HEK293 (cell line): ENCODE results near the gene SPDYC.

Experiments used
- BCL11A ChIP-seq: fragments of 450-650 bp; formaldehyde crosslinking; IDR thresholded peaks from 2 replicates; pipeline ENCODE4 v1.5.1; 2016; ENCODE audit warnings: low read depth, missing biosample characterization, missing genetic modification characterization
- GFI1B ChIP-seq: fragments of 450-650 bp; formaldehyde crosslinking; IDR thresholded peaks from 2 replicates; pipeline ENCODE4 v1.5.1; 2016; ENCODE audit warnings: missing biosample characterization, missing genetic modification characterization
- GLIS1 ChIP-seq: fragments of 450-650 bp; formaldehyde crosslinking; IDR thresholded peaks from 2 replicates; pipeline ENCODE4 v1.5.1; 2016; ENCODE audit warnings: missing biosample characterization, missing genetic modification characterization
- HOXC10 ChIP-seq: sonication (generic); formaldehyde crosslinking; IDR thresholded peaks from 2 replicates; pipeline ENCODE4 v1.8.1; 2023; ENCODE audit warnings: mild to moderate bottlenecking, missing genetic modification reagents
- IKZF3 ChIP-seq: fragments of 450-650 bp; IDR thresholded peaks from 2 replicates; pipeline ENCODE4 v1.5.0; 2018; ENCODE audit warnings: missing biosample characterization, mild to moderate bottlenecking, missing genetic modification characterization, moderate library complexity
- MZF1 ChIP-seq: fragments of 450-650 bp; formaldehyde crosslinking; IDR thresholded peaks from 2 replicates; pipeline ENCODE4 v1.5.1; 2017; ENCODE audit warnings: missing biosample characterization, missing genetic modification characterization, borderline replicate concordance
- OSR2 ChIP-seq: fragments of 450-650 bp; formaldehyde crosslinking; IDR thresholded peaks from 2 replicates; pipeline ENCODE4 v1.5.1; 2016; ENCODE audit warnings: missing biosample characterization, missing genetic modification characterization
- SCRT2 ChIP-seq: fragments of 450-650 bp; formaldehyde crosslinking; IDR thresholded peaks from 2 replicates; pipeline ENCODE4 v1.5.1; 2016; ENCODE audit warnings: missing biosample characterization, missing genetic modification characterization
- SP2 ChIP-seq: fragments of 450-650 bp; formaldehyde crosslinking; IDR thresholded peaks from 2 replicates; pipeline ENCODE4 v1.5.1; 2016; ENCODE audit warnings: missing biosample characterization, missing genetic modification characterization
- TRIM28 ChIP-seq: IDR thresholded peaks from 2 replicates; pipeline ENCODE4 v1.6.1; 2011; ENCODE audit warnings: low read length, control low read depth, borderline replicate concordance
- ZBTB17 ChIP-seq: fragments of 450-650 bp; formaldehyde crosslinking; IDR thresholded peaks from 2 replicates; pipeline ENCODE4 v1.5.1; 2016; ENCODE audit warnings: missing biosample characterization, missing genetic modification characterization
- ZFP69B ChIP-seq: fragments of 450-650 bp; formaldehyde crosslinking; IDR thresholded peaks from 2 replicates; pipeline ENCODE4 v1.5.1; 2016; ENCODE audit warnings: missing biosample characterization, missing genetic modification characterization
- ZNF2 ChIP-seq: fragments of 450-650 bp; formaldehyde crosslinking; IDR thresholded peaks from 2 replicates; pipeline ENCODE4 v1.5.1; 2016; ENCODE audit warnings: missing biosample characterization, missing genetic modification characterization
- ZNF24 ChIP-seq: fragments of 450-650 bp; formaldehyde crosslinking; IDR thresholded peaks from 2 replicates; pipeline ENCODE4 v1.5.1; 2016; ENCODE audit warnings: missing biosample characterization, missing genetic modification characterization
- ZNF266 ChIP-seq: fragments of 450-650 bp; formaldehyde crosslinking; IDR thresholded peaks from 2 replicates; pipeline ENCODE4 v1.5.1; 2016; ENCODE audit warnings: missing biosample characterization, missing genetic modification characterization, low read depth
- ZNF274 ChIP-seq, 2 experiments: fragments of 200-500 bp in 1 of 2; fragments of 450-650 bp in 1 of 2; sonication (Bioruptor generic) in 1 of 2; formaldehyde crosslinking in 1 of 2; IDR thresholded peaks; 2 replicates each; pipeline versions ENCODE4 v1.5.1 to v1.6.1; 2014 to 2016; ENCODE audit warnings: borderline replicate concordance in 1 of 2, inconsistent platforms in 1 of 2, low read length in 1 of 2, missing biosample characterization in 1 of 2, missing genetic modification characterization in 1 of 2
- ZNF292 ChIP-seq: fragments of 450-650 bp; formaldehyde crosslinking; IDR thresholded peaks from 2 replicates; pipeline ENCODE4 v1.5.1; 2016; ENCODE audit warnings: low read depth, missing biosample characterization, missing genetic modification characterization, borderline replicate concordance
- ZNF335 ChIP-seq: fragments of 450-650 bp; formaldehyde crosslinking; conservative IDR thresholded peaks from 2 replicates; pipeline ENCODE4 v1.5.1; 2016; ENCODE audit warnings: missing biosample characterization, missing genetic modification characterization
- ZNF341 ChIP-seq: fragments of 450-650 bp; formaldehyde crosslinking; IDR thresholded peaks from 2 replicates; pipeline ENCODE4; 2016; ENCODE audit warnings: low read depth, missing biosample characterization, missing genetic modification characterization
- ZNF354C ChIP-seq: fragments of 450-650 bp; formaldehyde crosslinking; IDR thresholded peaks from 2 replicates; pipeline ENCODE4 v1.5.1; 2016; ENCODE audit warnings: missing biosample characterization, missing genetic modification characterization, low read depth, borderline replicate concordance
- ZNF48 ChIP-seq: fragments of 450-650 bp; formaldehyde crosslinking; IDR thresholded peaks from 2 replicates; pipeline ENCODE4 v1.5.1; 2016; ENCODE audit warnings: missing biosample characterization, missing genetic modification characterization
- ZNF514 ChIP-seq: fragments of 450-650 bp; formaldehyde crosslinking; IDR thresholded peaks from 2 replicates; pipeline ENCODE4 v1.5.1; 2016; ENCODE audit warnings: missing biosample characterization, missing genetic modification characterization
- ZNF544 ChIP-seq: fragments of 450-650 bp; formaldehyde crosslinking; IDR thresholded peaks from 2 replicates; pipeline ENCODE4 v1.5.0; 2017; ENCODE audit warnings: missing biosample characterization, missing genetic modification characterization
- ZNF549 ChIP-seq: fragments of 450-650 bp; IDR thresholded peaks from 2 replicates; pipeline ENCODE4 v1.5.1; 2018; ENCODE audit warnings: missing biosample characterization, missing genetic modification characterization, mild to moderate bottlenecking, inconsistent platforms, moderate library complexity
- ZNF654 ChIP-seq: fragments of 450-650 bp; formaldehyde crosslinking; IDR thresholded peaks from 2 replicates; pipeline ENCODE4 v1.5.1; 2016; ENCODE audit warnings: low read depth, missing biosample characterization, missing genetic modification characterization
- ZNF677 ChIP-seq: fragments of 450-650 bp; IDR thresholded peaks from 2 replicates; pipeline ENCODE4 v1.5.0; 2018; ENCODE audit warnings: missing biosample characterization, mild to moderate bottlenecking, missing genetic modification characterization, moderate library complexity
- ZNF76 ChIP-seq: fragments of 450-650 bp; formaldehyde crosslinking; IDR thresholded peaks from 2 replicates; pipeline ENCODE4; 2016; ENCODE audit warnings: low read depth, missing biosample characterization, missing genetic modification characterization, borderline replicate concordance
- ZNF777 ChIP-seq: fragments of 450-650 bp; formaldehyde crosslinking; IDR thresholded peaks from 2 replicates; pipeline ENCODE4 v1.5.1; 2017; ENCODE audit warnings: missing biosample characterization, missing genetic modification characterization, borderline replicate concordance
- ZNF785 ChIP-seq: fragments of 450-650 bp; formaldehyde crosslinking; IDR thresholded peaks from 2 replicates; pipeline ENCODE4 v1.5.1; 2016; ENCODE audit warnings: missing biosample characterization, missing genetic modification characterization
- ZSCAN23 ChIP-seq: fragments of 450-650 bp; formaldehyde crosslinking; IDR thresholded peaks from 2 replicates; pipeline ENCODE4 v1.5.1; 2016; ENCODE audit warnings: missing biosample characterization, missing genetic modification characterization
- ZXDB ChIP-seq: fragments of 450-650 bp; formaldehyde crosslinking; IDR thresholded peaks from 2 replicates; pipeline ENCODE4 v1.5.1; 2016; ENCODE audit warnings: missing biosample characterization, missing genetic modification characterization
- TF ChIP-seq, protein P1 (sequence below): fragments of 450-650 bp; formaldehyde crosslinking; IDR thresholded peaks from 2 replicates; pipeline ENCODE4 v1.5.1; 2016; ENCODE audit warnings: missing biosample characterization, missing genetic modification characterization
- TF ChIP-seq, protein P2 (sequence below): fragments of 450-650 bp; formaldehyde crosslinking; IDR thresholded peaks from 2 replicates; pipeline ENCODE4 v1.5.1; 2017; ENCODE audit warnings: missing biosample characterization, missing genetic modification characterization
- TF ChIP-seq, protein P3 (sequence below): fragments of 450-650 bp; formaldehyde crosslinking; conservative IDR thresholded peaks from 2 replicates; pipeline ENCODE4 v1.5.1; 2016; ENCODE audit warnings: low read depth, missing biosample characterization, missing genetic modification characterization
- TF ChIP-seq, protein P4 (sequence below): fragments of 450-650 bp; formaldehyde crosslinking; IDR thresholded peaks from 2 replicates; pipeline ENCODE4 v1.5.1; 2016; ENCODE audit warnings: missing biosample characterization, missing genetic modification characterization

The SPDYC gene

DNA sequence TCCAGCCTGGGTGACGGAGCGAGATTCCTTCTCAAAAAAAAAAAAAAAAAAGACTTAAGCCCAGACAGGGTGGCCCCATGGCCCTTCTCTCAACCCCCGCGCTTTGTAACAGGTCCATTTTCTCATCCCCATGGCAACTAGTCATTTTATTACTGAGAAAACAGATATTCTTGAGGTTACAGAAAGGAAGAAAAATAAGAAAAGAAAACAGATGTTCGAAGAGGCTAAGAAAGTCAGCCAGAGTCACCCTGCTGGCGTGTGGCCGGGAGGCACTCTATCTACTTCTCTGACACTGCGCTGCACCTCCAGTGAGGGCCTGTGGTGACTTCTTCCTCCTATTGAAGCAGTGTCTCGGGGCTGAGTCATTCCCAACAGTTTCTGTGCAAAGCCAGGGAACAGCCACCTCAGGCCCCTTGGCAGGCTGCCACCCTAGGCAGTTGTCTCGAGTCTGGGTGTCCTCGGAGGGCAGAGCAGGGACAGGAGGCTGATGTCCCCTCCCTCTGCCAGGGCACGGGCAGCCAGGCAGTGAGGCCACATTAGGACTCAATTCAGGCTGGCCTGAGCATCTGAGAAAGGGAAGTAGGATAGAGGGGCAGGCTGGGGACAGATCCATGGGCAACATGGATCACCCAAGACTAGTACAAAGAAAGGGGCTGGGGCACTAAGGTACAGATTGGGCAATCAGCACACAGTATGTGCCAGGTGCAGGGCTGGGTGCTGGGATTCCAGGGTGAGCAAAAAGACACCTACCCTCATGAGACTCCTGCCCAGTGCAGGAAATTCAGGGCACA lies 19.3 kb upstream of the SPDYC start (continued):
- TF ChIP-seq ZNF76 (no peak), SCRT2 (tag by site-specific recombination) (no peak), ZNF24 (no peak), GLIS1 (tag by site-specific recombination) (peak; percentile 52), ZNF274 (IDR thresholded peaks at IDR 0.05; ENCODE audit: low read length) (no peak), ZNF274 (tag by site-specific recombination; IDR thresholded peaks at IDR 0.05; ENCODE audit: borderline replicate concordance) (no peak), ZNF544 (tag by site-specific recombination) (no peak), ZNF48 (tag by site-specific recombination) (no peak), ZNF2 (tag by site-specific recombination) (peak; percentile 61; the same call in 1 of the 2 replicates), OSR2 (tag by site-specific recombination) (no peak), IKZF3 (tag by site-specific recombination) (no peak), ZNF654 (no peak), HOXC10 (no peak), ZNF777 (no peak), ZSCAN23 (no peak), SP2 (tag by site-specific recombination) (no peak), ZNF354C (no peak), ZNF335 (tag by site-specific recombination) (peak; percentile 86), ZNF549 (tag by site-specific recombination) (no peak), ZFP69B (tag by site-specific recombination) (no peak), ZNF677 (tag by site-specific recombination) (no peak), ZBTB17 (tag by site-specific recombination) (peak; percentile 82), ZNF785 (tag by site-specific recombination) (no peak), ZNF292 (tag by site-specific recombination) (no peak), ZXDB (tag by site-specific recombination) (no peak), ZNF514 (tag by site-specific recombination) (no peak), TRIM28 (no peak), ZNF341 (tag by site-specific recombination) (peak; percentile 90), GFI1B (tag by site-specific recombination) (no peak), MZF1 (tag by site-specific recombination) (no peak), ZNF266 (tag by site-specific recombination) (no peak), BCL11A (tag by site-specific recombination) (no peak)
- TF ChIP-seq, protein P1, sequence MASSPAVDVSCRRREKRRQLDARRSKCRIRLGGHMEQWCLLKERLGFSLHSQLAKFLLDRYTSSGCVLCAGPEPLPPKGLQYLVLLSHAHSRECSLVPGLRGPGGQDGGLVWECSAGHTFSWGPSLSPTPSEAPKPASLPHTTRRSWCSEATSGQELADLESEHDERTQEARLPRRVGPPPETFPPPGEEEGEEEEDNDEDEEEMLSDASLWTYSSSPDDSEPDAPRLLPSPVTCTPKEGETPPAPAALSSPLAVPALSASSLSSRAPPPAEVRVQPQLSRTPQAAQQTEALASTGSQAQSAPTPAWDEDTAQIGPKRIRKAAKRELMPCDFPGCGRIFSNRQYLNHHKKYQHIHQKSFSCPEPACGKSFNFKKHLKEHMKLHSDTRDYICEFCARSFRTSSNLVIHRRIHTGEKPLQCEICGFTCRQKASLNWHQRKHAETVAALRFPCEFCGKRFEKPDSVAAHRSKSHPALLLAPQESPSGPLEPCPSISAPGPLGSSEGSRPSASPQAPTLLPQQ (tag by site-specific recombination), result 0 out of 2 replicates have a peak, but pooled peaks have one; percentile 24
- TF ChIP-seq, protein P2, sequence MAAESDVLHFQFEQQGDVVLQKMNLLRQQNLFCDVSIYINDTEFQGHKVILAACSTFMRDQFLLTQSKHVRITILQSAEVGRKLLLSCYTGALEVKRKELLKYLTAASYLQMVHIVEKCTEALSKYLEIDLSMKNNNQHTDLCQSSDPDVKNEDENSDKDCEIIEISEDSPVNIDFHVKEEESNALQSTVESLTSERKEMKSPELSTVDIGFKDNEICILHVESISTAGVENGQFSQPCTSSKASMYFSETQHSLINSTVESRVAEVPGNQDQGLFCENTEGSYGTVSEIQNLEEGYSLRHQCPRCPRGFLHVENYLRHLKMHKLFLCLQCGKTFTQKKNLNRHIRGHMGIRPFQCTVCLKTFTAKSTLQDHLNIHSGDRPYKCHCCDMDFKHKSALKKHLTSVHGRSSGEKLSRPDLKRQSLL (tag by site-specific recombination), result no peak
- TF ChIP-seq, protein P3, sequence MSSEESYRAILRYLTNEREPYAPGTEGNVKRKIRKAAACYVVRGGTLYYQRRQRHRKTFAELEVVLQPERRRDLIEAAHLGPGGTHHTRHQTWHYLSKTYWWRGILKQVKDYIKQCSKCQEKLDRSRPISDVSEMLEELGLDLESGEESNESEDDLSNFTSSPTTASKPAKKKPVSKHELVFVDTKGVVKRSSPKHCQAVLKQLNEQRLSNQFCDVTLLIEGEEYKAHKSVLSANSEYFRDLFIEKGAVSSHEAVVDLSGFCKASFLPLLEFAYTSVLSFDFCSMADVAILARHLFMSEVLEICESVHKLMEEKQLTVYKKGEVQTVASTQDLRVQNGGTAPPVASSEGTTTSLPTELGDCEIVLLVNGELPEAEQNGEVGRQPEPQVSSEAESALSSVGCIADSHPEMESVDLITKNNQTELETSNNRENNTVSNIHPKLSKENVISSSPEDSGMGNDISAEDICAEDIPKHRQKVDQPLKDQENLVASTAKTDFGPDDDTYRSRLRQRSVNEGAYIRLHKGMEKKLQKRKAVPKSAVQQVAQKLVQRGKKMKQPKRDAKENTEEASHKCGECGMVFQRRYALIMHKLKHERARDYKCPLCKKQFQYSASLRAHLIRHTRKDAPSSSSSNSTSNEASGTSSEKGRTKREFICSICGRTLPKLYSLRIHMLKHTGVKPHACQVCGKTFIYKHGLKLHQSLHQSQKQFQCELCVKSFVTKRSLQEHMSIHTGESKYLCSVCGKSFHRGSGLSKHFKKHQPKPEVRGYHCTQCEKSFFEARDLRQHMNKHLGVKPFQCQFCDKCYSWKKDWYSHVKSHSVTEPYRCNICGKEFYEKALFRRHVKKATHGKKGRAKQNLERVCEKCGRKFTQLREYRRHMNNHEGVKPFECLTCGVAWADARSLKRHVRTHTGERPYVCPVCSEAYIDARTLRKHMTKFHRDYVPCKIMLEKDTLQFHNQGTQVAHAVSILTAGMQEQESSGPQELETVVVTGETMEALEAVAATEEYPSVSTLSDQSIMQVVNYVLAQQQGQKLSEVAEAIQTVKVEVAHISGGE (tag by site-specific recombination), result no peak
- TF ChIP-seq, protein P4, sequence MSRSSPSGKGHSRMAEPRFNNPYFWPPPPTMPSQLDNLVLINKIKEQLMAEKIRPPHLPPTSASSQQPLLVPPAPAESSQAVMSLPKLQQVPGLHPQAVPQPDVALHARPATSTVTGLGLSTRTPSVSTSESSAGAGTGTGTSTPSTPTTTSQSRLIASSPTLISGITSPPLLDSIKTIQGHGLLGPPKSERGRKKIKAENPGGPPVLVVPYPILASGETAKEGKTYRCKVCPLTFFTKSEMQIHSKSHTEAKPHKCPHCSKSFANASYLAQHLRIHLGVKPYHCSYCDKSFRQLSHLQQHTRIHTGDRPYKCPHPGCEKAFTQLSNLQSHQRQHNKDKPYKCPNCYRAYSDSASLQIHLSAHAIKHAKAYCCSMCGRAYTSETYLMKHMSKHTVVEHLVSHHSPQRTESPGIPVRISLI (tag by site-specific recombination), result no peak
